ENCODE data around the gene WDR38.

Gene WDR38, protein sequence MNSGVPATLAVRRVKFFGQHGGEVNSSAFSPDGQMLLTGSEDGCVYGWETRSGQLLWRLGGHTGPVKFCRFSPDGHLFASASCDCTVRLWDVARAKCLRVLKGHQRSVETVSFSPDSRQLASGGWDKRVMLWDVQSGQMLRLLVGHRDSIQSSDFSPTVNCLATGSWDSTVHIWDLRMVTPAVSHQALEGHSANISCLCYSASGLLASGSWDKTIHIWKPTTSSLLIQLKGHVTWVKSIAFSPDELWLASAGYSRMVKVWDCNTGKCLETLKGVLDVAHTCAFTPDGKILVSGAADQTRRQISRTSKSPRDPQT

GRCh38 chr9:124852829-124853531, at the start of gene WDR38:
Gene WDR38 (plus strand): TSS chr9:124853460. CDS start chr9:124853532, 72 bp downstream.
- no peak for FAIRE-seq

DNA sequence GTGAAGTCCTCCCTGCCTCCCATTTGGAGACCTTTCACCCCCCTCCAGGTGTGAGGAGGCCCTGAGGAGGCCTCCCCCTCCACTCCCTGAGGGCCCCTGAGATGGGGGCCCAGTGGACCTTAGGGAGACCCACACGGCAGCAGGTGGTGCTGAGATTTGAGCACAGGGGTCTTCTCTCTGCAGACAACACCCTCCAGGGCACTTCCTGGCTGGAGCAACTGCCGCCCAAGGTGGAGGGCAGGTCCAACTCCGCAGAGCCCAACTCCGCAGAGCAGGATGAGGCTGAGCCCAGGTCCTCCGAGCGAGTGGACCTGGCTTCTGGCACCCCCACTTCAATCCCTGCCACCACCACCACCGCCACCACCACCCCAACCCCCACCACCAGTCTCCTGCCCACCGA, 49.3 kb upstream of the WDR38 start:
- FAIRE-seq, result no peak

DNA sequence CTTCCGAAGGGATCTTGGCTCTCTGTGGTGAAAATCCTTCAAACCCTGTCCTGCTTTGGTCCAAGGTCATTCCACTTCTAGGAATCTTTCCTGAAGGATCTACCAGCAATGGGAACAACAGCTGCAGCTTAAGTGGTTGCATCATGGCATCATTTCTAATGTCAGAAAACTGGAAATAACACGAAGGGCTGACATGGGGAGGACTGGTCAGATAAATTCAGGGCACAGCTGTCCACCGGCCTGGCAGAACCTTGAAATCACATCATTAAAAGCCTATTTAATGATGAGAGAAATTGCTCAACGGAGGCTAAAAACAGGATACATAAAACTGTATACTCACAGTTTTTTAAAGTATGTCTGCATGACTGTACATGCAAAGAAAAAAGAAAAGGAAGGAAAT, 48.1 kb upstream of the WDR38 start:
- no peak for FAIRE-seq

- no peak for FAIRE-seq
These were observed 44.9 kb upstream of the WDR38 start for GRCh38 chr9:124808246-124808956.

DNA sequence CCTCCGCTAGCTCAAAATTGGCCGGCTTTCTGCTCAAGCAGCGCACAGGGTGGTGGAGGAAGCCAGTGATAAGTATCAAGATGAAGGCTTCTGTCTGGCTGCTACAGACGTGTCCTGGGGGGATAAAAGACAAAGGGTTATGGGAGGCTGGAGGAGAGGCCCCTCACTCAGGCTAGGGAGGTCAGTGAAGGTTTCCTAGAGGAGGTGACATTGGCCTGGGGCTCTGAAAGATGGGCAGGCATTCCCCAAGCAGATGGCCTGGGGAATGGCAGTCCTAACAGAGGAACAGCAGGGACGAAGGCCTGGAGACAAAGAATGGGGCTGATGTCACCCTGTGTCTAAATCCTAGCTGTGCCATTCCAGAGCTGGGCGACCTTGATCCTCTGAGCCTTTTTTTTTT, 44.0 kb upstream of the WDR38 start:
- FAIRE-seq, result no peak

DNA sequence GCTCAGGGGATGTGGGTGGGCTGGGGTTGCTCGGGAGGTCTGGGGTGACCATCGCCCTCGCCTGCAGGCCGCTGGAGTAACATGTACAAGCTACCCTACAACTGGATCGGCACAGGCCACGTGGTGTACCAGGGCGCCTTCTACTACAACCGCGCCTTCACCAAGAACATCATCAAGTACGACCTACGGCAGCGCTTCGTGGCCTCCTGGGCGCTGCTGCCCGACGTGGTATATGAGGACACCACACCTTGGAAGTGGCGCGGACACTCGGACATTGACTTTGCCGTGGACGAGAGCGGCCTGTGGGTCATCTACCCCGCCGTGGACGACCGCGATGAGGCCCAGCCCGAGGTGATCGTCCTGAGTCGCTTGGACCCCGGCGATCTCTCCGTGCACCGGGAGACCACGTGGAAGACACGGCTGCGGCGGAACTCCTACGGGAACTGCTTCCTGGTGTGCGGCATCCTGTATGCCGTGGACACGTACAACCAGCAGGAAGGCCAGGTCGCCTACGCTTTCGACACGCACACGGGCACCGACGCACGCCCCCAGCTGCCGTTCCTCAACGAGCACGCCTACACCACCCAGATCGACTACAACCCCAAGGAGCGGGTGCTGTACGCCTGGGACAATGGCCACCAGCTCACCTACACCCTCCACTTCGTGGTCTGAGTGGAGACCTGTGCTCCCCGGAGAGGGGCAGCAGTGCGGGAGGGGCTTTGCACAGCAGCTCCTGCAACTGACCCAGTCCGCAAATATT, 43.3 kb upstream of the WDR38 start:
- FAIRE-seq, result no peak

DNA sequence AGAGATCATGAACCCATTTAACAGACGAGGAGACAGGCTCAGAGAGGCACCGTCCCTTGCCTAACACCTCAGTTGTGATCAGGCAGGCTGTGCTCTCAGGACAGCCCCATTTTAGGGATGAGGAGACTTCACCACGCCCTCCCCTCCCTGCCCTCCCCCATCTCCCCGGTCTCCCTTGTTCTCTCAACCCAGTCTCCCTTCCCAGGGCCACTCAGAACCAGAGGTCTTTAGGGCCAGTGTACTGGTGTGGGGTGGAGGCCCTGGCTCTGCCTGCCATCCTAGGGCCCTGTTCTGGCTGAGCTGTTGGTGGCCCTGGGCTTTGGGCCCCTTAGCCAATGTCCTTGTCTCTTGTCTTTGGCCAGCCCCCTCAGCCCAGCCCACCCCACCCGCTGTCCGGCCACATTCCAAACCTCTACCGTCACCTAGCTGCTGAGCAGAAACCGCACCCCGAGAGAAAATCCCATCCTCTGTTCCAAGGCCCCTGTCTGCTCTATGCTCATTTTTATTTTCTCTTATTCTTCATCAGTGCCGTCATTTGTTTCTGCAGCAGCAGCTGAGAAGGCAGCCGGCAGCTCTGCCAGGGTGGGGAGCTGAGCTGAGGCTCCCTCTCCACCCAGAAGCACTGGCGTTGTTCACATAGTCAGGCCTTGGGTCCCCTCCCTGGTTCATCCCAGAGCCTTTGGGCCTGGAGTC, 42.5 kb upstream of the WDR38 start:
- no peak for FAIRE-seq

DNA sequence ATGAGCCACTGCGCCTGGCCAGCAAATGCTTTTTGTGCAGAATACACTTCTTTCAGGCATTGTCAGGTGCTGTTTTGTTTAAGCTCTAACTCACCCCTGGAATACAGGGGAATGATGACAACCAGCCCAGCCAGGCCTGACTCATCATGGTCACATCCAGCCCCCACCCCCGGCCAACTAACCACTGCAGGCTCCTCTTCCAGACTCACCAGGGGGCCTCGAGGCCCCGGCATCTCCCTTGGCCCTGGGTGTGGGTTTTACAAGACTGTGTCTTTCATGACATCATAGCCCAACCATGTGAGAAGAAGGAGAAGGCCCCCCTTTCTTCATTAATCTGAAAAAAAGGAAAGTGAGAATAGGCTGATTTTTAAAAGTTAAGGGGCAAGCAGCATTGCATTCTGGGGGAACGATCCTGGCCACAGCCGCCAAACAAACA, 40.8 kb upstream of the WDR38 start:
- FAIRE-seq, result no peak

DNA sequence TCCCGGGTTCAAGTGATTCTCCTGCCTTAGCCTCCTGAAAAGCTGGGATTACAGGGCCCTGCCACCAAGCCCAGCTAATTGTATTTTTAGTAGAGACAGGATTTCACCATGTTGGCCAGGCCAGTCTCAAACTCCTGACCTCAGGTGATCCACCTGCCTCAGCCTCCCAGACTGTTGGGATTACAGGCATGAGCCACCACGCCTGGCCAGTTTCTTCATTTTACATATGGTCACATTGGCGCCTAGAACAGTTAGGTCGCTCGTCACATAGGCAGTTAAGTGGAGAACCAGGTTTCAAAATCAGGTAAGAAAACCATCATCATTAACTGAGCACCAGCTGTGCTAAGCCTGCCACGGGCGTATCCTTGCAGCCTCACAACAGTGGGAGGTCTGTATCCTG, 40.2 kb upstream of the WDR38 start:
- FAIRE-seq, result no peak

DNA sequence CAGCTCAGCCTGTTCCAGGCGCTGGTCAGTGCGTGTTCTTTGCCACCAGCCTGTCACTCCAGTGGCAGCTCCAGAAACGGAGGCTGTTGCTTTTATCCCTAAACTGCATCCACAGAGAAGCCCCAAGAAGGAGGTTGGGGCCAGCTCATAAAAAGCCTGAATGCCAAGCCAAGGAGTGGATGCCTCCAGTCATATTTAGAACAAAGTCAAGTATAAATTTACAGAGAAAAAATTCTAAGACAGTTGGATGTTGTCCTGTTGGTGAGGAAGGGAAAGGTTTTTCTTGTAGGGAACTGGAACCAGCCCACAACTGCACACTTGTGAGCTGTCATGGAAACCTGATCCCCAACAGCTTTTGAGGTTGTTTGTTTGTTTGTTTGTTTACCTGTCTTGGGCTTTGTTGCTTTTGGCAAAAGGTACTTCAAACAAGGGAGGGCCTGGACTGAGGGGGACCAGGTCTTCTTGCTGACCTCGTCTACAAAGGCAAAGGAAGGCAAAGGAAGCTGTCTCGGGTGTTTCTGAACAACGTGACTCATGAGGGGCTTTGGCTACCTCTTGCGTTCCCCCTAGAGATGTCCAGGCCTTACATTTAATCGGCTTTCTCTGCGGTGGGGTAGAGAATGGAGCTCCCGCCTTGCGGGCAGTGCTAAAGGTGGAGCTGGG, 39.6 kb upstream of the WDR38 start:
- no peak for FAIRE-seq

DNA sequence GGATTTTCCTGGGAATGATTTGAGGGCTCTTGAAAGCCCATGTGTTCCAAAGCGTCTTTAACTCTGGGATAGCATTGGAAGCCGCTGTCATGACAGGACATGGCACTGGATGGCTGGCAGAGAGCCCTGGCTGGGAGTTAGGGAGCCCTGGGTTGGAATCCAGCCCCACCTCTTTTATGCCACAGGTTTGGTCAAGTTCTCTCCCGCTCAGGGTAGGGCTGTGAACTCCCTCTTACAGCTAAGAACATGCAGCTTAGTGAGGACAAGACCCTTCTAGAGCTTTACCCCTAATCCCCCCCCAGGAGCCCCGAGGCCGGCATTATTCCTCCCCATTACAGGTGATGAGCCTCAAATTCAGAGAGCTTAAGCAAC, 39.1 kb upstream of the WDR38 start:
- no peak for FAIRE-seq

DNA sequence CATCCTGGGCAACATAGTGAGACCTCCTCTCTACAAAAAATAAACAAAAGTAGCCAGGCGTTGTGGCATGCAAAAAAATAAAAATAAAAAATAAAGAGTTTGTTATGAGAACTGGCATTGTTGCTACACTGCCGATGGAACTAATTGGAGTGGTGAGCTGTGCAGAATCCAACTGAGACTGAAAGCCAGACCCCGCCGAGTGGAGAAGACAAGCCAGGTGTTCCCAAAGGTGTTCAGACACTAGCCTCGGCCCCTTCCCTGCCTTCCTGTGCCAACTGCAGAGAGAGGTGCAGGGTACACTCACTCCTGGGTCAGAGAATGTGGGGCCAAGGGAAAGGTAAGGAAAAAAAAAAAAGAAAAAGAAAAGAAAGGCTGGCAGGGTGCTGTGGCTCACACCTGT, 37.7 kb upstream of the WDR38 start:
- FAIRE-seq, result no peak

- FAIRE-seq, result no peak
These were observed 34.6 kb upstream of the WDR38 start for GRCh38 chr9:124818431-124819281.

DNA sequence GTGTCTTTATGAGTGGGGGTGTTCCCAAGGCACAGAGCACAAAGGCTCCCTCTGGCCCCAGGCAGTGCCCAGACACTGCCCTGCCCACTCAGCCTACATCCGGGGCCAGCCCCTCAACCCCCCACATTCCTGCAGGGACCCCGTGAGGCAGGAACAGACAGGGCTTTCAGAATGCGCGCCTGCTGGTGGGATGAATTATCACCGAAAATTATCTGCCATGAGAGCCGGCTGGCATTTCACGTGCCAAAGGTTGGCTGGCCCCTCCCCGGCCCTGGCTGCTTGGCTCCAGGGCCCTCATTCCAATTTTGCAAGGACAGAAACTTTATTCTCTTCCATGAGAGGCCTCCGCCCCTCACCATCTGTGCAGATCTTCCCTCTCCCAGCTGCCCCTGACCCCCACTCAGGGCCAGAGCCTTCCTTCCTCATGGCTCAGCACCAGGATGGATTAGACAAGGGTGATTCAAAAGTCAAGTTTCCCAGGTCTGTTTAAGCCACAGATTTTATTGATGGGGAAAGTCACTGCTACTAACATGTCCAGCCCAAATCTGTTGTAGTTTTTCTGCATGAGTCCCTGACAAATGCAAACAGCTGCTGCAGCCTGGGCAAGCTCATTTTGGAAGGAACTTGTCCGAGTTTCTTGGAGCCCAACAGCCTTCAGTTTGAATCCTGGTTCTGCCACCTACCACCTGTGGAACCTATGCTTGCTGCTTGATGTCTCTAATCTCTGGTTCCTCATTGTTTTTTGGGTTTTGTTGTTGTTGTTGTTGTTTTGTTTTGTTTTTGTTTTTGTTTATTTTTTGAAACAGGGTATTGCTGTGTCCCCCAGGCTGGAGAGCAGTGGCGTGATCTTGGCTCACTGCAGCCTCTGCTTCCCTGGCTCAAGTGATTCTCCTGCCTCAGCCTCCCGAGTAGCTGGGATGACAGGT, 32.3 kb upstream of the WDR38 start:
- no peak for FAIRE-seq

GRCh38 chr9:124828489-124829333, 24.5 kb upstream of the WDR38 start:
- no peak for FAIRE-seq

DNA sequence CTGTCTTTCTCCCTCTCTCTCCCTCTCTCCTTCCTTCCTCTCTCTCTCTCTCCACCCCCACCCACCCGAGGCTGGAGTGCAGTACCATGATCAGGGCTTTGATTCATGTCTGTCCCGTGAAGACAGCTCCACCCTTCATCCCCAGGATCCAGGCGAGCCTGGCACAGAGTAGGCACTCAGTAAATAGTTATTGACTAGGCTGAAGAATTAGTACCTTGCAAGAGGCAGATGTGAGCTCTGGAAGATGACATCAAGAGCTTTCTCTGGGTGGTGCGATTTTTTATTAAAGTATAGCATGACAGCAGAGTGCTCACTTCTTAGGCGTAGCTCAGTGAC, 24.0 kb upstream of the WDR38 start:
- no peak for FAIRE-seq

- no peak for FAIRE-seq
These were observed 22.7 kb upstream of the WDR38 start for GRCh38 chr9:124830593-124830992.

GRCh38 chr9:124831642-124832364, 21.5 kb upstream of the WDR38 start:
- FAIRE-seq, result no peak

Data from TTC549 (cell line).